Uterus (tissue), 4 donors: ENCODE results near the gene PRKG2. TPM values are rescaled to one million over a fixed set of nuclear protein-coding genes. Genes with fewer than 3 reads are reported as not detected.

Source experiments
- DNase-seq, 2 donors: peaks; one replicate each; pipeline ENCODE4 v3.0.0-alpha.2; 2019 to 2020
- H3K27ac ChIP-seq, 2 donors: fragments of 200-600 bp; sonication (generic); 1 replicate in 1 of 2; 2 replicates in 1 of 2; pipeline ENCODE4 v1.5.1; 2016 to 2018
- H3K27me3 ChIP-seq, 2 donors: fragments of 200-600 bp; sonication (generic); one replicate each; pipeline ENCODE4 v1.5.1; 2018 to 2019; ENCODE audit warnings: control low read depth in 1 of 2
- H3K36me3 ChIP-seq, 2 donors: fragments of 200-600 bp; sonication (generic); one replicate each; pipeline ENCODE4 v1.5.1; 2019; ENCODE audit warnings: control low read depth in 1 of 2
- H3K4me1 ChIP-seq, 2 donors: fragments of 200-600 bp; sonication (generic); one replicate each; pipeline ENCODE4 v1.5.1; 2018 to 2019; ENCODE audit warnings: control low read depth in 1 of 2
- H3K4me3 ChIP-seq, 2 donors: fragments of 200-600 bp; sonication (generic); 1 replicate in 1 of 2; 2 replicates in 1 of 2; pipeline ENCODE4 v1.5.1; 2018 to 2019; ENCODE audit warnings: mild to moderate bottlenecking in 1 of 2
- H3K9me3 ChIP-seq, 2 donors: fragments of 200-600 bp; sonication (generic); one replicate each; pipeline ENCODE4 v1.5.1; 2019; ENCODE audit warnings: control low read depth in 1 of 2
- POLR2A ChIP-seq, 2 donors: fragments of 450-650 bp; IDR thresholded peaks; one replicate each; pipeline ENCODE4 v1.6.1; 2016; ENCODE audit warnings: antibody characterized with exemption in 2 of 2, mild to moderate bottlenecking in 1 of 2, moderate library complexity in 1 of 2
- intact Hi-C: fragments of 100-400 bp; cut with DNase I; formaldehyde crosslinking; loops from one replicate; pipeline ENCODE4 v1.15.1; 2023; ENCODE audit warnings: low total_unique reads
- total RNA-seq, 4 donors: library from RNA; depleted of rRNA in 3 of 4; stranded (reverse); fragments of >200 nt in 3 of 4; gene quantifications; one replicate each; pipeline versions ENCODE4 v1.1.0 to v1.2.4, GENCODE V29; 2014 to 2023
- TF ChIP-seq, protein P1 (sequence below), 4 experiments: fragments of 200-600 bp in 2 of 4; fragments of 450-650 bp in 2 of 4; sonication (generic) in 2 of 4; IDR thresholded peaks; one replicate each; pipeline ENCODE4 v1.5.1; 2016 to 2019; ENCODE audit warnings: antibody characterized with exemption in 4 of 4, mild to moderate bottlenecking in 2 of 4, moderate library complexity in 1 of 4
- donor health status: DM: yes; HTN: yes; CAD: no.

Gene PRKG2, protein sequence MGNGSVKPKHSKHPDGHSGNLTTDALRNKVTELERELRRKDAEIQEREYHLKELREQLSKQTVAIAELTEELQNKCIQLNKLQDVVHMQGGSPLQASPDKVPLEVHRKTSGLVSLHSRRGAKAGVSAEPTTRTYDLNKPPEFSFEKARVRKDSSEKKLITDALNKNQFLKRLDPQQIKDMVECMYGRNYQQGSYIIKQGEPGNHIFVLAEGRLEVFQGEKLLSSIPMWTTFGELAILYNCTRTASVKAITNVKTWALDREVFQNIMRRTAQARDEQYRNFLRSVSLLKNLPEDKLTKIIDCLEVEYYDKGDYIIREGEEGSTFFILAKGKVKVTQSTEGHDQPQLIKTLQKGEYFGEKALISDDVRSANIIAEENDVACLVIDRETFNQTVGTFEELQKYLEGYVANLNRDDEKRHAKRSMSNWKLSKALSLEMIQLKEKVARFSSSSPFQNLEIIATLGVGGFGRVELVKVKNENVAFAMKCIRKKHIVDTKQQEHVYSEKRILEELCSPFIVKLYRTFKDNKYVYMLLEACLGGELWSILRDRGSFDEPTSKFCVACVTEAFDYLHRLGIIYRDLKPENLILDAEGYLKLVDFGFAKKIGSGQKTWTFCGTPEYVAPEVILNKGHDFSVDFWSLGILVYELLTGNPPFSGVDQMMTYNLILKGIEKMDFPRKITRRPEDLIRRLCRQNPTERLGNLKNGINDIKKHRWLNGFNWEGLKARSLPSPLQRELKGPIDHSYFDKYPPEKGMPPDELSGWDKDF
- 1 to 10 TPM in 1 of 4 donors, under 1 TPM in 1, not detected in 2; 0.18 to 4.4 TPM for total RNA-seq

DNA sequence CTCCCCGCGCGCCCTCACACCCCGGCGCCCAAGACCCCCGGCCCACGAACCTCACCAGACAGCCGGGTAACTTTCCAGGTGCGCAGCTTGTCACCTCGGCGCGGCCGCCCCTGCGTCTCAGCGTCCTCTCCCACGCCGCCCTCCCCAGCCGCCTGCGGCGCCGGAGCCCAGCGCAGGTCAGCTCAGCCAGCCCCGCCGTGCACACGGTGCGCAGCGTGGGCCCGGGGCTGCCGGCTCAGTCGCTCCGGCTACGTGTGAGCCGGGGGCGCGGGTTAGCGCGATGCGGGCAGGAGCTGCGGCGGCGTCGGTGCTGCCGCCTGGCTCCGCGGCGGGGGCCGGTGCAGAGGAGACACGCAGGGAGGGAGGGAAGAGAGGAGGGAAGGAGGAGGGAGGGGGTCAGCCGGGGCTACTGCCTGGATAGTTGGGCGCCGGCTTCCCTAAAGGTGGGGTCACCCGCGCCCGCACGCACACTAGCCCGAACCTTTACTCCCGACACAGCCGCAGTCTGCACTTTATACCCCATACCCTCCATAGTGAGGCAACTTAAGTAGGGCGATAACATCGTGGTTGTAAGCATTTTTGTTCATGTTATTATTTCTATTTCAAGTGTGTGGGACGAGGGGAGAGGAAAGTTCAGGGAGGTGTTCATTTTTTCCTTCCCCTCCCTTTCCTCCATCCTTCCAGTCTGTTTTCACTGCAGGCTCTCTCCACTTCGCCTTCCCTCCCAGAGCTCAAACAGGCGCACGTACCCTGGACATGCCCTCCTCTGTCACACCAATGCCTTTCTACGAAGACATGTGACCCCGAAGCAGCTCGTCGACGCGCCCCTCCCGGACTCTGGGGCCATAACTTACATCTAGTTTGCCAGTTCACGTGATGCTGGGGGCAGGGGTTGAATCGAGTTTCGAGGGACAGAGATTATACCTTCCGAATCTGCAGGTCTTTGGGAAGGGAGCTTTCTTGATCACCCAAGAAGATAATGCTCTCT is at the start of gene PRKG2:
TSS of gene PRKG2 (minus strand) at position 342 of the 988 bp plus-strand sequence. CDS start 10,175 bp downstream, outside the sequence.
- Histone ChIP-seq H3K36me3 (no peaks in the 10 kb centered on the region), H3K27me3 (no peaks in the 10 kb centered on the region), H3K4me1 (peaks cover 0 to 5% of the 10 kb centered on the region in 2 donors), H3K9me3 (no peaks in the 10 kb centered on the region), H3K27ac (no peak within 1 kb of the TSS), H3K4me3 (peak within 1 kb of the TSS; percentile 2 to 21)
- TF ChIP-seq POLR2A (IDR thresholded peaks at IDR 0.05): no peak
- TF ChIP-seq, protein P1, sequence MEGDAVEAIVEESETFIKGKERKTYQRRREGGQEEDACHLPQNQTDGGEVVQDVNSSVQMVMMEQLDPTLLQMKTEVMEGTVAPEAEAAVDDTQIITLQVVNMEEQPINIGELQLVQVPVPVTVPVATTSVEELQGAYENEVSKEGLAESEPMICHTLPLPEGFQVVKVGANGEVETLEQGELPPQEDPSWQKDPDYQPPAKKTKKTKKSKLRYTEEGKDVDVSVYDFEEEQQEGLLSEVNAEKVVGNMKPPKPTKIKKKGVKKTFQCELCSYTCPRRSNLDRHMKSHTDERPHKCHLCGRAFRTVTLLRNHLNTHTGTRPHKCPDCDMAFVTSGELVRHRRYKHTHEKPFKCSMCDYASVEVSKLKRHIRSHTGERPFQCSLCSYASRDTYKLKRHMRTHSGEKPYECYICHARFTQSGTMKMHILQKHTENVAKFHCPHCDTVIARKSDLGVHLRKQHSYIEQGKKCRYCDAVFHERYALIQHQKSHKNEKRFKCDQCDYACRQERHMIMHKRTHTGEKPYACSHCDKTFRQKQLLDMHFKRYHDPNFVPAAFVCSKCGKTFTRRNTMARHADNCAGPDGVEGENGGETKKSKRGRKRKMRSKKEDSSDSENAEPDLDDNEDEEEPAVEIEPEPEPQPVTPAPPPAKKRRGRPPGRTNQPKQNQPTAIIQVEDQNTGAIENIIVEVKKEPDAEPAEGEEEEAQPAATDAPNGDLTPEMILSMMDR (IDR thresholded peaks at IDR 0.05): no peak
- intact Hi-C loops: no loop called here
- DNase-seq: no peak

DNA sequence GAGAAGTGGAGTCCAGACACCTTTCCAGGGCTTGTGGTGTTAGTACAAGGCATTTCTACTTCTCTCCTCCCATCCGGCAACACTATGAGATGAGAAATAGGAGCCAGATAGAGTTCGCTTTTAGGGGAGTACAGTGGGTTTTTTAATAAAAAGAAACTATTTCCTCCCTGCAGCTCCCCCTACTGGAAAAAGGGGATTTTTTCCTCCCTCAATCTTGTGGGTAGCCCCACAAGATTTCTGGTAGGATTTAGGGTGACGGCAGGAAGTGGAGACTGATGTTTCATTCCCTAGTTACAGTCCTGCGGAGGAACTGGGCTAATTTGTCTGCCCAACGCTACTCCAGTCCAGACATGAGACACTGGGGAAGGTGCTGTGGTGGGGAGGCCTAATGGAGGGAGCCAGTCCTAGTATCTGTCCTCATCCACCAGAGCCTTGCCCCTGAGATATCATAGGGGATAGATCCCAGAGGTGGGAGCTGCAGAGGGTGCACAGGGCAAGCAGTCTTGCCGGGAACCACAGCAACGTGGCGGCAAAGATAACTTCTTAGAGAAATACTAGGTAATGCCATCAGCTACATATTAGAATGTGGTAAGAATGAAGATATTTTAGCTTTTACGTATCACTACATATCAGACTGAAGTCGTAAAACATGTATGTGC is 45.5 kb upstream of the PRKG2 start:
- Histone ChIP-seq H3K36me3 (no peaks in the 10 kb centered on the region), H3K4me3 (no peak overlapping the region), H3K9me3 (no peaks in the 10 kb centered on the region), H3K27me3 (no peaks in the 10 kb centered on the region), H3K27ac (no peak overlapping the region), H3K4me1 (no peaks in the 10 kb centered on the region)
- TF ChIP-seq, protein P1 (IDR thresholded peaks at IDR 0.05): no peak
- TF ChIP-seq POLR2A (IDR thresholded peaks at IDR 0.05): no peak
- intact Hi-C loops: no loop called here
- DNase-seq: no peak

DNA sequence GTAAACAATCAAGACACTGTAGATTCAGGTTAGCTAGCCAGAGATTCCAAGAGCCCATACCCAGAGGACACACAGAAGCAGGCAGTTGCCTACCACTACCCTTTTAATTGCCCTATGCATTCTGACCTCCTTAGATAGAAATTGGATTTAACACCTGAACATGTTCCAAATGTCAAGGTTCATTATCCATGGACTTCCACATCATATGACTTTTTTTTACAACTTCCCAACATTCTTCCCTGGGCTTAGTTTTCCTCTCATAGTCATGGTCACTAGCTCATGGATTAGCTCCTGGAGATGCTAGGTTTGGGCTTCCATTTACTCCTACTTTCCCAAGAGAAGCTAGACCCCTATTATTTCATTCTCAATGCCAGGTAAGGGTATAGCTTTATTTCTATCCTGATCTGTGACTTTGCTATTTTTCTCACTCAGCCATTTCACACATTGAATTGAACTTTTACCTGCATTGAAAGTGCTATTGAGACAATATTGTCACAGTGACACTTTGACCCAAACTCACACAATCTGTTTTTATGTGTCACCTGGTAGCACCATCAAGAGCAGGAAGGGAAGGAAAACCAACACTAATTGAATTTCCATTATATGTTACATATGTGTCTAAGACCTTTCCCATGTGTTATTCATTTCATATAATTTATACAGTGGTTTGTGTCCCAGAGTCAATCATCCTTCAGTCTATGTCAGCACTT is 44.0 kb upstream of the PRKG2 start:
- intact Hi-C loops: no loop called here
- no peak for DNase-seq
- no peaks in the 10 kb centered on the region for H3K9me3 ChIP-seq
- no peaks in the 10 kb centered on the region for H3K4me1 ChIP-seq
- no peaks in the 10 kb centered on the region for H3K36me3 ChIP-seq
- H3K27ac ChIP-seq: no peak overlapping the region
- TF ChIP-seq, protein P1 (IDR thresholded peaks at IDR 0.05): no peak
- TF ChIP-seq POLR2A (IDR thresholded peaks at IDR 0.05): no peak
- H3K4me3 ChIP-seq: no peak overlapping the region
- no peaks in the 10 kb centered on the region for H3K27me3 ChIP-seq

DNA sequence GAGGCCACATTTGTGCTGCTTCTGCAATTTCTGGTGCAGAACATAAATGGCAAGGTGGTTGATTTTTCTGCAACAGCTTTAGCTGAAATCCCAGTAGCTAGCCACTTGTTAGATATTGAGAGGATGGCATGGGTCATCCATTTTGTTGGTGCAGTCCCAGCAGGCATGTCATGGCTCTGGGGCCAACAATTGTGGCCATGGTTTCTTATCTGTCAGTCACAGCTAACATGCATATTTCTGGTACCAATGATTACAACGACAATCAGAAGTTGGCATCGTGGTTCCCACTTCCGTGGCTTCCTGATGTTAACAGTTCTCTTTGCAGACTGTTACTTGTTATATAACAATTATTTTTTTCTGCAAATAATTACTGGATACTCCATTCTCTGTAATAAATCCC is 42.8 kb upstream of the PRKG2 start:
- no peaks in the 10 kb centered on the region for H3K4me1 ChIP-seq
- no peak for DNase-seq
- H3K27ac ChIP-seq: no peak overlapping the region
- intact Hi-C loops: no loop called here
- TF ChIP-seq, protein P1 (IDR thresholded peaks at IDR 0.05): no peak
- TF ChIP-seq POLR2A (IDR thresholded peaks at IDR 0.05): no peak
- H3K36me3 ChIP-seq: no peaks in the 10 kb centered on the region
- no peaks in the 10 kb centered on the region for H3K9me3 ChIP-seq
- H3K27me3 ChIP-seq: no peaks in the 10 kb centered on the region
- H3K4me3 ChIP-seq: no peak overlapping the region
